ENCODE measurements around the gene CDK11A.

DNA sequence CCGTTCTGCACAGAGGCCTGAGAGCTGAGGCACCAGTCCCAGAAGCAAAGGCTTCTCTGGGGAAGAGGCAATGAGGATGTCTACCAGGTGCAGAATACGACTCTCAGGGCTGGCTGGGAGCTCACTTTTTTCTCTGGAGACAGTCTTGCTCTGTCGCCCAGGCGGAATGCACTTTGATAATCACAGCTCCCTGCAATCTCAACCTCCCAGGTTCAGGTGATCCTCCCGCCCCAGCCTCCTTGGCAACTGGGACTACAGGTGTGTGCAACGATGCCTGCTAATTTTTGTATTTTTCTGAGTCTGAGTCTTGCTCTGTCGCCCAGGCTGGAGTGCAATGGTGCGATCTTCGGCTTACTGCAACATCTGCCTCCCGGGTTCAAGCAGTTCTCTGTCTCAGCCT is 36.6 kb upstream of the CDK11A start:
- TF ChIP-seq, protein P1, sequence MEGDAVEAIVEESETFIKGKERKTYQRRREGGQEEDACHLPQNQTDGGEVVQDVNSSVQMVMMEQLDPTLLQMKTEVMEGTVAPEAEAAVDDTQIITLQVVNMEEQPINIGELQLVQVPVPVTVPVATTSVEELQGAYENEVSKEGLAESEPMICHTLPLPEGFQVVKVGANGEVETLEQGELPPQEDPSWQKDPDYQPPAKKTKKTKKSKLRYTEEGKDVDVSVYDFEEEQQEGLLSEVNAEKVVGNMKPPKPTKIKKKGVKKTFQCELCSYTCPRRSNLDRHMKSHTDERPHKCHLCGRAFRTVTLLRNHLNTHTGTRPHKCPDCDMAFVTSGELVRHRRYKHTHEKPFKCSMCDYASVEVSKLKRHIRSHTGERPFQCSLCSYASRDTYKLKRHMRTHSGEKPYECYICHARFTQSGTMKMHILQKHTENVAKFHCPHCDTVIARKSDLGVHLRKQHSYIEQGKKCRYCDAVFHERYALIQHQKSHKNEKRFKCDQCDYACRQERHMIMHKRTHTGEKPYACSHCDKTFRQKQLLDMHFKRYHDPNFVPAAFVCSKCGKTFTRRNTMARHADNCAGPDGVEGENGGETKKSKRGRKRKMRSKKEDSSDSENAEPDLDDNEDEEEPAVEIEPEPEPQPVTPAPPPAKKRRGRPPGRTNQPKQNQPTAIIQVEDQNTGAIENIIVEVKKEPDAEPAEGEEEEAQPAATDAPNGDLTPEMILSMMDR (IDR thresholded peaks at IDR 0.05; ENCODE audit: low read depth, low read length, poor library complexity, severe bottlenecking) = no peak
- no peak for TF ChIP-seq EZH2phosphoT487 (IDR thresholded peaks at IDR 0.05; ENCODE audit: borderline replicate concordance, low read length)
